HUES6 (cell line): ENCODE results near the gene DNAJC22.

Source experiments
- H3K27ac ChIP-seq: 2 replicates; pipeline ENCODE4 v1.7.0; 2013; ENCODE audit warnings: low read depth, mild to moderate bottlenecking, low read length, inconsistent platforms
- H3K27me3 ChIP-seq: 2 replicates; pipeline ENCODE4 v1.6.1; 2013; ENCODE audit warnings: low read length; ENCODE audit not compliant: control insufficient read depth, insufficient read depth
- H3K36me3 ChIP-seq: 2 replicates; pipeline ENCODE4 v1.6.1; 2013; ENCODE audit warnings: low read length; ENCODE audit not compliant: control insufficient read depth, insufficient read depth
- H3K4me1 ChIP-seq: 2 replicates; pipeline ENCODE4 v1.6.1; 2013; ENCODE audit warnings: low read length; ENCODE audit not compliant: control insufficient read depth, insufficient read depth
- H3K4me3 ChIP-seq: 2 replicates; pipeline ENCODE4 v1.5.1; 2013; ENCODE audit warnings: low read depth, low read length
- H3K9ac ChIP-seq: one replicate; pipeline ENCODE4 v1.6.1; 2013; ENCODE audit warnings: mild to moderate bottlenecking, low read length
- H3K9me3 ChIP-seq: 2 replicates; pipeline ENCODE4 v1.6.1; 2013; ENCODE audit warnings: low read depth, low read length; ENCODE audit not compliant: control insufficient read depth, insufficient read depth

DNAJC22 gene

GRCh38 chr12:49389387-49389703 lies 42.7 kb downstream of the DNAJC22 start:
- Histone ChIP-seq H3K36me3 (no peaks in the 10 kb centered on the region), H3K4me1 (0 out of 2 replicates have a peak, but pooled peaks cover 7% of the 10 kb centered on the region), H3K9ac (no peak overlapping the region), H3K4me3 (no peak overlapping the region), H3K9me3 (no peaks in the 10 kb centered on the region), H3K27ac (no peak overlapping the region), H3K27me3 (no peaks in the 10 kb centered on the region)

- Histone ChIP-seq H3K36me3 (no peaks in the 10 kb centered on the region; the same call in 1 of the 2 replicates), H3K9ac (no peak overlapping the region), H3K4me3 (no peak overlapping the region), H3K9me3 (no peaks in the 10 kb centered on the region), H3K27ac (no peak overlapping the region), H3K27me3 (no peaks in the 10 kb centered on the region), H3K4me1 (peaks cover 6% of the 10 kb centered on the region)
These were observed 50.3 kb downstream of the DNAJC22 start for GRCh38 chr12:49397000-49397399.

- Histone ChIP-seq H3K9ac (no peak overlapping the region), H3K27ac (no peak overlapping the region)
These were observed 53.6 kb downstream of the DNAJC22 start for GRCh38 chr12:49400304-49400703.

More at GRCh38 chr12:49400304-49400703, 53.6 kb downstream of the DNAJC22 start:
- peaks cover 6% of the 10 kb centered on the region for H3K4me1 ChIP-seq
- H3K27me3 ChIP-seq = no peaks in the 10 kb centered on the region
- no peak overlapping the region for H3K4me3 ChIP-seq
- H3K9me3 ChIP-seq = no peaks in the 10 kb centered on the region
- H3K36me3 ChIP-seq = no peaks in the 10 kb centered on the region
